Naive thymus-derived CD4-positive, alpha-beta T cell (primary cell): Measurements from ENCODE around the gene SETX. TPM values are rescaled to one million over a fixed set of nuclear protein-coding genes. Genes with fewer than 3 reads are reported as not detected.
A peak's percentile ranks its signal among the peaks of the same experiment; 100 is the strongest.

Experiments
- ATAC-seq: fragments of 150-1000 bp; cut with Tn5 transposase; 2 replicates; pipeline ENCODE4 v1.10.0; 2021; ENCODE audit warnings: mild to moderate bottlenecking, moderate library complexity
- CTCF ChIA-PET: fragments of 350-600 bp; sonication (Branson Sonifier 250); formaldehyde crosslinking; loops from one replicate; lab custom pipeline; 2021; ENCODE audit warnings: antibody characterized with exemption; lab: Charles Lee
- POLR2A ChIA-PET: fragments of 350-600 bp; sonication (Branson Sonifier 250); formaldehyde crosslinking; loops from one replicate; lab custom pipeline; 2021; ENCODE audit warnings: antibody characterized with exemption, inconsistent platforms; lab: Charles Lee
- DNase-seq, 9 donors: peaks; one replicate each; pipeline versions ENCODE4 v3.0.0 to v3.0.0-alpha.2; 2020 to 2022; ENCODE audit warnings: mixed read lengths in 1 of 9
- H3K27ac ChIP-seq: one replicate; pipeline ENCODE4 v1.7.0; 2013; ENCODE audit warnings: mild to moderate bottlenecking, low read depth, low read length, moderate library complexity
- H3K27me3 ChIP-seq, 2 donors: one replicate each; pipeline ENCODE4 v1.7.0; 2013; ENCODE audit warnings: low read length in 2 of 2, mild to moderate bottlenecking in 2 of 2, moderate library complexity in 2 of 2; ENCODE audit not compliant: control insufficient read depth in 2 of 2, insufficient read depth in 2 of 2
- H3K36me3 ChIP-seq, 3 experiments: 1 replicate in 2 of 3; 2 replicates in 1 of 3; pipeline ENCODE4 v1.7.0; 2013; ENCODE audit warnings: low read length in 3 of 3, mild to moderate bottlenecking in 3 of 3, moderate library complexity in 1 of 3; ENCODE audit not compliant: insufficient read depth in 3 of 3, control insufficient read depth in 2 of 3
- H3K4me1 ChIP-seq, 2 donors: one replicate each; pipeline ENCODE4 v1.7.0; 2013; ENCODE audit warnings: low read length in 2 of 2, mild to moderate bottlenecking in 2 of 2, moderate library complexity in 1 of 2; ENCODE audit not compliant: control insufficient read depth in 2 of 2, insufficient read depth in 2 of 2
- H3K4me3 ChIP-seq: 2 replicates; pipeline ENCODE4 v1.7.0; 2013; ENCODE audit warnings: mild to moderate bottlenecking, low read length
- H3K9me3 ChIP-seq, 3 experiments: 1 replicate in 2 of 3; 2 replicates in 1 of 3; pipeline ENCODE4 v1.7.0; 2013; ENCODE audit warnings: low read length in 3 of 3; ENCODE audit not compliant: control insufficient read depth in 2 of 3
- H3K27ac Mint-ChIP-seq, 9 donors: one replicate each; pipeline ENCODE4 v1.8.0; 2020 to 2022; ENCODE audit warnings: mixed read lengths in 9 of 9, mild to moderate bottlenecking in 8 of 9, moderate library complexity in 5 of 9, inconsistent platforms in 2 of 9
- H3K27me3 Mint-ChIP-seq, 5 donors: one replicate each; pipeline ENCODE4 v1.8.0; 2021 to 2022; ENCODE audit warnings: mixed read lengths in 5 of 5, mild to moderate bottlenecking in 1 of 5
- H3K36me3 Mint-ChIP-seq, 5 donors: one replicate each; pipeline ENCODE4 v1.8.0; 2020 to 2022; ENCODE audit warnings: mixed read lengths in 5 of 5, mild to moderate bottlenecking in 3 of 5, inconsistent platforms in 1 of 5
- H3K4me1 Mint-ChIP-seq, 7 donors: one replicate each; pipeline ENCODE4 v1.8.0; 2020 to 2022; ENCODE audit warnings: mixed read lengths in 7 of 7, mild to moderate bottlenecking in 3 of 7, inconsistent platforms in 1 of 7
- H3K4me3 Mint-ChIP-seq, 10 donors: one replicate each; pipeline ENCODE4 v1.8.0; 2020 to 2022; ENCODE audit warnings: mild to moderate bottlenecking in 10 of 10, mixed read lengths in 10 of 10, moderate library complexity in 6 of 10, inconsistent platforms in 2 of 10
- H3K9me3 Mint-ChIP-seq, 11 donors: one replicate each; pipeline ENCODE4 v1.8.0; 2020 to 2022; ENCODE audit warnings: mixed read lengths in 11 of 11, mild to moderate bottlenecking in 4 of 11, inconsistent platforms in 1 of 11, moderate library complexity in 1 of 11
- intact Hi-C, 2 donors: fragments of 100-400 bp; cut with micrococcal nuclease; formaldehyde crosslinking; loops; one replicate each; pipeline ENCODE4 v1.15.1; 2023
- polyA plus RNA-seq, 2 donors: library from polyadenylated mRNA; unstranded; fragments of 300-500 nt; fragmentation: Illumina TruSeq; gene quantifications; one replicate each; pipeline ENCODE4 v1.2.3, GENCODE V29; 2021
- total RNA-seq, 6 experiments: library from RNA in 5 of 6; stranded (reverse) in 5 of 6; gene quantifications; 1 replicate in 5 of 6; 2 replicates in 1 of 6; pipeline ENCODE4 v1.2.3 and lab custom pipeline; 2021 to 2026

Gene SETX, protein sequence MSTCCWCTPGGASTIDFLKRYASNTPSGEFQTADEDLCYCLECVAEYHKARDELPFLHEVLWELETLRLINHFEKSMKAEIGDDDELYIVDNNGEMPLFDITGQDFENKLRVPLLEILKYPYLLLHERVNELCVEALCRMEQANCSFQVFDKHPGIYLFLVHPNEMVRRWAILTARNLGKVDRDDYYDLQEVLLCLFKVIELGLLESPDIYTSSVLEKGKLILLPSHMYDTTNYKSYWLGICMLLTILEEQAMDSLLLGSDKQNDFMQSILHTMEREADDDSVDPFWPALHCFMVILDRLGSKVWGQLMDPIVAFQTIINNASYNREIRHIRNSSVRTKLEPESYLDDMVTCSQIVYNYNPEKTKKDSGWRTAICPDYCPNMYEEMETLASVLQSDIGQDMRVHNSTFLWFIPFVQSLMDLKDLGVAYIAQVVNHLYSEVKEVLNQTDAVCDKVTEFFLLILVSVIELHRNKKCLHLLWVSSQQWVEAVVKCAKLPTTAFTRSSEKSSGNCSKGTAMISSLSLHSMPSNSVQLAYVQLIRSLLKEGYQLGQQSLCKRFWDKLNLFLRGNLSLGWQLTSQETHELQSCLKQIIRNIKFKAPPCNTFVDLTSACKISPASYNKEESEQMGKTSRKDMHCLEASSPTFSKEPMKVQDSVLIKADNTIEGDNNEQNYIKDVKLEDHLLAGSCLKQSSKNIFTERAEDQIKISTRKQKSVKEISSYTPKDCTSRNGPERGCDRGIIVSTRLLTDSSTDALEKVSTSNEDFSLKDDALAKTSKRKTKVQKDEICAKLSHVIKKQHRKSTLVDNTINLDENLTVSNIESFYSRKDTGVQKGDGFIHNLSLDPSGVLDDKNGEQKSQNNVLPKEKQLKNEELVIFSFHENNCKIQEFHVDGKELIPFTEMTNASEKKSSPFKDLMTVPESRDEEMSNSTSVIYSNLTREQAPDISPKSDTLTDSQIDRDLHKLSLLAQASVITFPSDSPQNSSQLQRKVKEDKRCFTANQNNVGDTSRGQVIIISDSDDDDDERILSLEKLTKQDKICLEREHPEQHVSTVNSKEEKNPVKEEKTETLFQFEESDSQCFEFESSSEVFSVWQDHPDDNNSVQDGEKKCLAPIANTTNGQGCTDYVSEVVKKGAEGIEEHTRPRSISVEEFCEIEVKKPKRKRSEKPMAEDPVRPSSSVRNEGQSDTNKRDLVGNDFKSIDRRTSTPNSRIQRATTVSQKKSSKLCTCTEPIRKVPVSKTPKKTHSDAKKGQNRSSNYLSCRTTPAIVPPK (N-terminal part only)
- total RNA-seq (10 to 100 TPM; 52.0 to 83.2 (median 70.2) TPM), polyA plus RNA-seq (10 to 100 TPM; 29.0 to 32.0 TPM), total RNA-seq (lab: John Stamatoyannopoulos, UW) (375 reads per million, percentile 97 among the genes with 10 or more reads in this experiment)

DNA sequence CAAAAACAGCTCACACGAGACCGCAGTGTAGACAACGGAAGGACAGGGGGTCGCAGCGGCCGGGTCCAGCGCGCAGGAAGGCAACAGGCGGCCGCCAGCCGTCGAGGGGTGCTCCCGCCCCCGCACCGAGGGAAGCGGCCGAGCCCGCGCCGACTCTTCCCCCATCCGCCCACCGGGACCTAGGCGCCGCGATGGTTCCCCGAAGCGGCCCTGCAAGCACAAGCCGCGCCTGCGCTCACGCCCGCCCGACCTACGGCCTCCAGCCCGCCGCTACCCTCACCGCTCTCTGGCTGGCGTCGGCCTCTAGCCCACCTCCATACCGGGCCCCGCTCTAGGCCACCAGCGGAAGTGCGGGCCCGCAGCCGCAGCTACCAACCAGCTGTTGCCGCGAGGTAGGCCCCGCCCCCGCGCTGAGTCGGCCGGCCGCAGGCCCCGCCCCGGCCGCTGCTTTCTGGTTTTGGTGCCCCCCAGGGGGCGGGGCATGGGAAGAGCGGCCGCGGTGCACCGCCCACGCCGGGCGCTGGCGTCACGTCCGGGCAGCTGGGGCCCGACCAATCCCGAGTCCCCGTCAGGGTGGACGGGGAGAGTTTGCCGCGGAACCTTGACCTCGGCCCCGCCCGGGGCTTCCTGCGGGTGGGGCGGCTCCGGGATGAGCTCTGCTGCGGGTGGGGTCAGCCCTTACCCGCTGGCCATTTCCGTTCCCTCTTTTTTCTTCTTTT lies at the start of gene SETX:
Gene SETX, minus strand, starts transcription at position 350 of the 719 bp plus-strand sequence. CDS start 5,558 bp downstream, outside the sequence.
- peak within 1 kb of the TSS; percentile 96 for H3K4me3 ChIP-seq
- CTCF ChIA-PET = interaction anchor here (1.2 kb wide), 1 partner anchor 591 kb away, joined by 3 read pairs; no protein-coding TSS in a partner anchor
- peak; percentile 80 to 96 (median 88) for DNase-seq
- peak within 1 kb of the TSS; percentile 68 to 99 (median 97) for H3K27ac Mint-ChIP-seq
- peaks cover 0 to 7% (median 0%) of the 10 kb centered on the region in 11 donors for H3K9me3 Mint-ChIP-seq
- peak within 1 kb of the TSS; percentile 94 for H3K27ac ChIP-seq
- POLR2A ChIA-PET = interaction anchor here (0.7 to 2.8 kb wide), 5 partner anchors 9 to 1229 kb away, joined by 3 to 21 read pairs (median 4); partner anchors contain the start of gene NUP214
- H3K27me3 Mint-ChIP-seq = peaks cover 0 to 3% (median 0%) of the 10 kb centered on the region in 5 donors
- no peaks in the 10 kb centered on the region for H3K9me3 ChIP-seq
- peaks cover 35 to 39% of the 10 kb centered on the region in 2 donors for H3K4me1 ChIP-seq
- H3K36me3 ChIP-seq = peaks cover under 1 to 11% (median 10%) of the 10 kb centered on the region in 3 experiments
- H3K36me3 Mint-ChIP-seq = peaks cover 10 to 29% (median 15%) of the 10 kb centered on the region in 5 donors
- H3K27me3 ChIP-seq = no peaks in the 10 kb centered on the region
- H3K4me3 Mint-ChIP-seq = peak within 1 kb of the TSS; percentile 78 to 97 (median 94)
- intact Hi-C loops = loop anchor here (1.0 to 10.0 kb wide), 13 partner anchors 18 to 1810 kb away; partner anchors contain the start of genes TTF1 (in 2 of the 2), CFAP77 (in 1 of the 2), FAM78A (in 1 of the 2) and GTF3C5 (in 1 of the 2)
- peaks cover 24 to 48% (median 45%) of the 10 kb centered on the region in 7 donors for H3K4me1 Mint-ChIP-seq
- peak; percentile 95 for ATAC-seq

DNA sequence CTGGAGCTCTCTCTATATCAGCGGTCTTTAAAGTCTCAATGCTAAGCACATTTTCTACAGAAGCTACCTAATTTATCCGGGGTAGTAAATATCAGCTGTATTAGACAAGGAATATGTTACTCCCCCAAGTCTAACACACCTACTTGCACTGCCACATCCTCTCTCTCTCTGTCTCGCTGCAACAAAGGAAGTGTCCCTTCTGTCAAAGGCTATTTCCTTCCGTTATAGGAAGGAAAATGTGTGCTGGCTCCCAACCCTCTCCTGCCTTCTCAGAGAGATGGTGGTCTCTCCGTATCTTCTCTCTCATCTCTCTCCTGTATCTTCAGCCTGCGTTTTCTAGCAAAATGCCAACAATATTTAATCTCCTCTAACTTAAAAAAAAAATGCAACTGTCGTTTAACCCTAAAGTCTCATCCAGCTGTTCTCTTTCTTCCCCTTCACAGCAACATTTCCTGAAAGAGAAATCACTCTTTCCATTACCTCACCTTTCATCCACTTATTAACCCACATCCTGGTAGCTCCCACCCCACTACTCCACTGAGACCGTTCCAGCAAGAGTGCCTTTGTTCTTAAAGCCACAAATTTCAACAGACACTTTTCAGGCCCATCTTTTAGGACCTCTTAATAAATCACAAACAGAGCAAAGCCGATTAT lies 49.6 kb upstream of the SETX start:
- Mint-ChIP-seq H3K4me1 (peaks cover 37 to 54% (median 53%) of the 10 kb centered on the region in 7 donors), H3K27me3 (peaks cover 0 to 10% (median 0%) of the 10 kb centered on the region in 5 donors), H3K9me3 (peaks cover 0 to 2% (median 0%) of the 10 kb centered on the region in 11 donors), H3K4me3 (peak overlapping the region; percentile 76 to 94 (median 88)), H3K36me3 (peaks cover 0 to 22% (median 17%) of the 10 kb centered on the region in 5 donors), H3K27ac (peak overlapping the region; percentile 66 to 96 (median 80))
- no peaks in the 10 kb centered on the region for H3K27me3 ChIP-seq
- ChIA-PET POLR2A (interaction anchor here (0.7 to 1.0 kb wide), 6 partner anchors 15 to 365 kb away, joined by 3 to 5 read pairs (median 3); no protein-coding TSS in a partner anchor), CTCF (interaction anchor here (0.7 kb wide), 1 partner anchor 954 kb away, joined by 3 read pairs; no protein-coding TSS in a partner anchor)
- H3K4me3 ChIP-seq = no peak overlapping the region
- no peaks in the 10 kb centered on the region for H3K9me3 ChIP-seq
- peaks cover 9 to 32% of the 10 kb centered on the region in 2 donors for H3K4me1 ChIP-seq
- intact Hi-C loops = loop anchor here (10.0 kb wide), 2 partner anchors 360 to 1690 kb away; no protein-coding TSS in a partner anchor
- peak overlapping the region; percentile 54 for H3K27ac ChIP-seq
- DNase-seq (peak in 2 of 9 donors; percentile 21 to 30), ATAC-seq (no peak)
- peaks cover 6 to 35% (median 19%) of the 10 kb centered on the region in 3 experiments for H3K36me3 ChIP-seq

- peak overlapping the region in 1 of 9 donors; percentile 54 for H3K27ac Mint-ChIP-seq
- CTCF ChIA-PET = no interaction called here
- intact Hi-C loops = loop anchor here (10.0 kb wide), 2 partner anchors 363 to 1687 kb away; no protein-coding TSS in a partner anchor
- POLR2A ChIA-PET = interaction anchor here (0.7 kb wide), 1 partner anchor 94 kb away, joined by 3 read pairs; no protein-coding TSS in a partner anchor
- H3K4me1 ChIP-seq = peaks cover 9 to 28% of the 10 kb centered on the region in 2 donors
- H3K27me3 Mint-ChIP-seq = no peaks in the 10 kb centered on the region
- peaks cover 12 to 57% (median 26%) of the 10 kb centered on the region in 3 experiments for H3K36me3 ChIP-seq
- H3K9me3 ChIP-seq = no peaks in the 10 kb centered on the region
- DNase-seq = no peak
- peaks cover 6 to 34% (median 25%) of the 10 kb centered on the region in 5 donors for H3K36me3 Mint-ChIP-seq
- H3K4me3 ChIP-seq = no peak overlapping the region
- no peaks in the 10 kb centered on the region for H3K27me3 ChIP-seq
- H3K9me3 Mint-ChIP-seq = no peaks in the 10 kb centered on the region
- ATAC-seq = no peak
- no peak overlapping the region for H3K27ac ChIP-seq
- peaks cover 33 to 49% (median 48%) of the 10 kb centered on the region in 7 donors for H3K4me1 Mint-ChIP-seq
- H3K4me3 Mint-ChIP-seq = no peak overlapping the region
Observed at GRCh38 chr9:132401824-132402223, 47.0 kb upstream of the SETX start.

GRCh38 chr9:132395560-132395959 lies 40.8 kb upstream of the SETX start:
- Mint-ChIP-seq H3K9me3 (no peaks in the 10 kb centered on the region), H3K4me1 (peaks cover 0 to 5% (median 0%) of the 10 kb centered on the region in 7 donors), H3K27me3 (no peaks in the 10 kb centered on the region), H3K36me3 (peaks cover 11 to 50% (median 25%) of the 10 kb centered on the region in 5 donors), H3K4me3 (no peak overlapping the region), H3K27ac (no peak overlapping the region)
- intact Hi-C loops = no loop called here
- H3K36me3 ChIP-seq = peaks cover 19 to 88% (median 27%) of the 10 kb centered on the region in 3 experiments
- no peak overlapping the region for H3K4me3 ChIP-seq
- no peaks in the 10 kb centered on the region for H3K9me3 ChIP-seq
- DNase-seq (no peak), ATAC-seq (no peak)
- H3K27ac ChIP-seq = no peak overlapping the region
- H3K27me3 ChIP-seq = no peaks in the 10 kb centered on the region
- ChIA-PET CTCF (interaction anchor here (1.0 kb wide), 1 partner anchor 17 kb away, joined by 3 read pairs; no protein-coding TSS in a partner anchor), POLR2A (no interaction called here)
- no peaks in the 10 kb centered on the region for H3K4me1 ChIP-seq

GRCh38 chr9:132391449-132391848 lies 36.7 kb upstream of the SETX start:
- Histone ChIP-seq H3K4me1 (no peaks in the 10 kb centered on the region), H3K4me3 (no peak overlapping the region), H3K36me3 (peaks cover 25 to 93% (median 28%) of the 10 kb centered on the region in 3 experiments), H3K27ac (no peak overlapping the region), H3K27me3 (no peaks in the 10 kb centered on the region), H3K9me3 (no peaks in the 10 kb centered on the region)
- Mint-ChIP-seq H3K27me3 (no peaks in the 10 kb centered on the region), H3K27ac (no peak overlapping the region), H3K36me3 (peaks cover 10 to 53% (median 32%) of the 10 kb centered on the region in 5 donors), H3K4me3 (no peak overlapping the region), H3K9me3 (no peaks in the 10 kb centered on the region), H3K4me1 (peaks cover 0 to 3% (median 0%) of the 10 kb centered on the region in 7 donors)
- ATAC-seq (no peak), DNase-seq (no peak)
- intact Hi-C loops = no loop called here
- ChIA-PET POLR2A (interaction anchor here (0.6 kb wide), 1 partner anchor 12 kb away, joined by 3 read pairs; no protein-coding TSS in a partner anchor), CTCF (no interaction called here)
